Measurements from ENCODE around the gene GBP1. TPM values are rescaled to one million over a fixed set of nuclear protein-coding genes. Genes with fewer than 3 reads are reported as not detected.
A peak's percentile ranks its signal among the peaks of the same experiment; 100 is the strongest.
"Not testable (repeated sequence)": the region's sequence is repeated elsewhere in the genome, so short reads cannot be mapped to it uniquely, and the experiment has no call there.

The GBP1 gene
- 12.9 and 17.0 TPM in 2 replicates for total RNA-seq (2014; rRNA removed; shearing (Covaris generic))
- polyA plus RNA-seq (2015; cell fraction: cytosol; rRNA removed), result 5.6 and 9.1 TPM in 2 replicates
- 24.2 and 27.7 TPM in 2 replicates for polyA plus RNA-seq (2015; cell fraction: nucleus; rRNA removed)

GRCh38 chr1:89065079-89065868 is at the start of gene GBP1:
Gene GBP1 (minus strand): TSS chr1:89065208. CDS start chr1:89063234, 1,974 bp downstream.
- DNase-seq (ENCODE audit: low read depth), result peak; percentile 67

- peak; percentile 7 for DNase-seq (ENCODE audit: low read depth)
These were observed 49.7 kb upstream of the GBP1 start for GRCh38 chr1:89114662-89115061.

- no peak for DNase-seq (ENCODE audit: low read depth)
These were observed 48.0 kb upstream of the GBP1 start for GRCh38 chr1:89112871-89113613.

GRCh38 chr1:89104687-89105086 is 39.7 kb upstream of the GBP1 start:
- no peak for DNase-seq (ENCODE audit: low read depth)

GRCh38 chr1:89104147-89104546 is 39.1 kb upstream of the GBP1 start:
- DNase-seq (ENCODE audit: low read depth), result peak; percentile 4

GRCh38 chr1:89102021-89102420 is 37.0 kb upstream of the GBP1 start:
- no peak for DNase-seq (ENCODE audit: low read depth)

GRCh38 chr1:89100412-89100811 is 35.4 kb upstream of the GBP1 start:
- DNase-seq (ENCODE audit: low read depth), result peak; percentile 2

- no peak for DNase-seq (ENCODE audit: low read depth)
These were observed 33.8 kb upstream of the GBP1 start for GRCh38 chr1:89098857-89099256.

GRCh38 chr1:89095737-89096136 is 30.7 kb upstream of the GBP1 start:
- DNase-seq (ENCODE audit: low read depth), result no peak

- DNase-seq (ENCODE audit: low read depth), result no peak
These were observed 25.0 kb upstream of the GBP1 start for GRCh38 chr1:89089962-89090361.

- no peak for DNase-seq (ENCODE audit: low read depth)
These were observed 23.6 kb upstream of the GBP1 start for GRCh38 chr1:89088572-89088971.

GRCh38 chr1:89087241-89087640 is 22.2 kb upstream of the GBP1 start:
- no peak for DNase-seq (ENCODE audit: low read depth)

- DNase-seq (ENCODE audit: low read depth), result no peak
These were observed 20.8 kb upstream of the GBP1 start for GRCh38 chr1:89085781-89086180.

GRCh38 chr1:89081005-89081404 is 16.0 kb upstream of the GBP1 start:
- DNase-seq (ENCODE audit: low read depth), result no peak

- not testable (repeated sequence) for DNase-seq (ENCODE audit: low read depth)
These were observed 15.1 kb upstream of the GBP1 start for GRCh38 chr1:89080068-89080467.

GRCh38 chr1:89072466-89073065 is 7.6 kb upstream of the GBP1 start:
- DNase-seq (ENCODE audit: low read depth), result not testable (repeated sequence)

- peak; percentile 16 for DNase-seq (ENCODE audit: low read depth)
These were observed 5.5 kb upstream of the GBP1 start for GRCh38 chr1:89070509-89070908.

- peak; percentile 7 for DNase-seq (ENCODE audit: low read depth)
These were observed 4.9 kb upstream of the GBP1 start for GRCh38 chr1:89069951-89070350.

- peak; percentile 67 for DNase-seq (ENCODE audit: low read depth)
These were observed 3.3 kb upstream of the GBP1 start for GRCh38 chr1:89068291-89068690.

GRCh38 chr1:89064632-89065031 is 376 bp downstream of the GBP1 start:
- peak; percentile 34 for DNase-seq (ENCODE audit: low read depth)

GRCh38 chr1:89063094-89063493 is 1.9 kb downstream of the GBP1 start:
- no peak for DNase-seq (ENCODE audit: low read depth)

GRCh38 chr1:89060091-89060490 is 4.9 kb downstream of the GBP1 start:
- peak; percentile 75 for DNase-seq (ENCODE audit: low read depth)

Data from HT1080 (cell line).